Activated CD8-positive, alpha-beta memory T cell treated with anti-CD3 and anti-CD28 coated beads for 36 hours (primary cell): Measurements from ENCODE around the gene SGSH. TPM values are rescaled to one million over a fixed set of nuclear protein-coding genes. Genes with fewer than 3 reads are reported as not detected.
"Not testable (repeated sequence)": the region's sequence is repeated elsewhere in the genome, so short reads cannot be mapped to it uniquely, and the experiment has no call there.

Source experiments
- CTCF ChIA-PET: fragments of 350-600 bp; sonication (Branson Sonifier 250); formaldehyde crosslinking; loops from one replicate; lab custom pipeline; 2021; ENCODE audit warnings: antibody characterized with exemption; lab: Charles Lee
- POLR2A ChIA-PET: fragments of 350-600 bp; sonication (Branson Sonifier 250); formaldehyde crosslinking; loops from one replicate; lab custom pipeline; 2021; ENCODE audit warnings: antibody characterized with exemption; lab: Charles Lee
- total RNA-seq, 2 experiments: library from RNA; stranded (reverse); gene quantifications; one replicate each; pipeline ENCODE4 v1.2.3, GENCODE V29; 2021

SGSH gene
- total RNA-seq, 2 experiments from 2014 or later, result 11.3 to 12.2 TPM

GRCh38 chr17:80257716-80258213, 37.6 kb upstream of the SGSH start:
- ChIA-PET POLR2A (interaction anchor here (0.7 kb wide), 1 partner anchor 1256 kb away, joined by 3 read pairs; no protein-coding TSS in a partner anchor), CTCF (interaction anchor here (0.9 kb wide), 1 partner anchor 39 kb away, joined by 5 read pairs; no protein-coding TSS in a partner anchor)

- ChIA-PET CTCF (interaction anchor here (1.8 to 4.7 kb wide), 2 partner anchors 60 to 154 kb away, joined by 3 to 29 read pairs; partner anchors contain the start of gene GAA), POLR2A (interaction anchor here (1.4 to 1.9 kb wide), 2 partner anchors 9 to 36 kb away, joined by 8 read pairs; partner anchors contain the start of gene SGSH)
Observed at GRCh38 chr17:80256034-80256350, 35.9 kb upstream of the SGSH start.

GRCh38 chr17:80254396-80255251, 34.5 kb upstream of the SGSH start:
- ChIA-PET CTCF (interaction anchor here (0.7 to 4.7 kb wide), 4 partner anchors 9 to 153 kb away, joined by 3 to 29 read pairs (median 8); partner anchors contain the start of gene GAA), POLR2A (interaction anchor here (0.6 to 1.9 kb wide), 4 partner anchors 9 to 1449 kb away, joined by 3 to 8 read pairs (median 6); partner anchors contain the start of gene SGSH)

- ChIA-PET CTCF (interaction anchor here (0.9 to 4.7 kb wide), 3 partner anchors 10 to 58 kb away, joined by 3 to 29 read pairs (median 11); no protein-coding TSS in a partner anchor), POLR2A (interaction anchor here (1.3 to 1.9 kb wide), 2 partner anchors 12 to 34 kb away, joined by 5 to 8 read pairs; partner anchors contain the start of gene SGSH)
Observed at GRCh38 chr17:80253631-80254395, 33.7 kb upstream of the SGSH start.

- ChIA-PET POLR2A (no interaction called here), CTCF (interaction anchor here (0.8 to 4.7 kb wide), 6 partner anchors 11 to 170 kb away, joined by 3 to 29 read pairs (median 4); no protein-coding TSS in a partner anchor)
Observed at GRCh38 chr17:80252871-80253270, 32.7 kb upstream of the SGSH start.

- ChIA-PET POLR2A (interaction anchor here (0.6 kb wide), 1 partner anchor 13 kb away, joined by 3 read pairs; no protein-coding TSS in a partner anchor), CTCF (interaction anchor here (1.0 to 4.7 kb wide), 3 partner anchors 49 to 106 kb away, joined by 3 to 29 read pairs (median 4); no protein-coding TSS in a partner anchor)
Observed at GRCh38 chr17:80251966-80252365, 31.8 kb upstream of the SGSH start.

GRCh38 chr17:80248894-80249710, 29.0 kb upstream of the SGSH start:
- ChIA-PET CTCF (no interaction called here), POLR2A (interaction anchor here (1.0 kb wide), 1 partner anchor 17 kb away, joined by 5 read pairs; no protein-coding TSS in a partner anchor)

- ChIA-PET POLR2A (interaction anchor here (1.0 kb wide), 1 partner anchor 18 kb away, joined by 5 read pairs; no protein-coding TSS in a partner anchor), CTCF (no interaction called here)
Observed at GRCh38 chr17:80248001-80248893, 28.1 kb upstream of the SGSH start.

- CTCF ChIA-PET, result no interaction called here
- POLR2A ChIA-PET, result no interaction called here
Observed at GRCh38 chr17:80247561-80247960, 27.4 kb upstream of the SGSH start.

- ChIA-PET POLR2A (no interaction called here), CTCF (no interaction called here)
Observed at GRCh38 chr17:80246726-80247125, 26.6 kb upstream of the SGSH start.

- ChIA-PET POLR2A (no interaction called here), CTCF (no interaction called here)
Observed at GRCh38 chr17:80246266-80246681, 26.1 kb upstream of the SGSH start.

GRCh38 chr17:80245566-80246265, 25.6 kb upstream of the SGSH start:
- ChIA-PET POLR2A (no interaction called here), CTCF (no interaction called here)

- ChIA-PET POLR2A (interaction anchor here (0.6 kb wide), 1 partner anchor 99 kb away, joined by 4 read pairs; no protein-coding TSS in a partner anchor), CTCF (no interaction called here)
Observed at GRCh38 chr17:80244871-80245509, 24.9 kb upstream of the SGSH start.

- POLR2A ChIA-PET, result interaction anchor here (0.6 kb wide), 1 partner anchor 98 kb away, joined by 4 read pairs; no protein-coding TSS in a partner anchor
- CTCF ChIA-PET, result not testable (repeated sequence)
Observed at GRCh38 chr17:80244448-80244847, 24.3 kb upstream of the SGSH start.

GRCh38 chr17:80243526-80244433, 23.6 kb upstream of the SGSH start:
- ChIA-PET POLR2A (interaction anchor here (0.6 kb wide), 1 partner anchor 23 kb away, joined by 3 read pairs; no protein-coding TSS in a partner anchor), CTCF (no interaction called here)
